Measurements from ENCODE around the gene FIBCD1.

FIBCD1 gene

DNA sequence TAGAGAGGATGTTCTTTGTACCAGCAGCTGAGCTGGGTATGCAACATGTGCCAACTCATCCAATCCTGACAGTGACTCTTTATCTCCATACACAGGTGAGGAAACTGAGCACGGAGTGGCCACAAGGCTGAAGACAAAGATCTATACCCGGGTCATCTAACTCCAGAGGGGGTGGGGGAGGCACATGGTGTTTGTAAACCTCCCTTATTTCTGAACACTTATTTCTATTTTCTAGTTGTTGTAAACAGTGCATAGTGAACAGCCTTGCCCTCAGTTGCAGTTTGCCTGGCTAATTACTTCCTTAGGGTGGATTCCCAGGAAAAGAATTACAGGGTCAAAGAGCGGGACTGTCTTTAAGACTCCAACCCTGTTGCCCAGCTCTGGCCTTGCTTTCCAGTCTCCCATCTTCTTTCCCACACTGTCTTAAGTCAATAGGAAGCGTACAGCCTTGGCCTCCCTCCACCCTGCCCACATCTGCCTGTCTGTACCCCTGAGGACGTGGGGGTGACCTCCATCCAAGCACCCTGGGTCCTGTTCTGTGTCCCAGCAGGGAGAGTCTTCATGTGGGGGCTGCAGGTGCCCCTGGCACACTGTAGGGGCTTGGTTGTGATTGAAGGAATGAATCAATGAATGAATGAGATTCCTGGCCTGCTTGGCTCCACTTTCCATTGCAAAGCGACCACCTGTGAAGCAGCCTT lies 13.2 kb upstream of the FIBCD1 start:
- DNase-seq (ENCODE audit: low read depth) = no peak
- no peak for TF ChIP-seq CTCF (conservative IDR thresholded peaks at IDR 0.05; ENCODE audit: low read length)
- H3K4me3 ChIP-seq (ENCODE audit: low read length) = no peak overlapping the region

DNA sequence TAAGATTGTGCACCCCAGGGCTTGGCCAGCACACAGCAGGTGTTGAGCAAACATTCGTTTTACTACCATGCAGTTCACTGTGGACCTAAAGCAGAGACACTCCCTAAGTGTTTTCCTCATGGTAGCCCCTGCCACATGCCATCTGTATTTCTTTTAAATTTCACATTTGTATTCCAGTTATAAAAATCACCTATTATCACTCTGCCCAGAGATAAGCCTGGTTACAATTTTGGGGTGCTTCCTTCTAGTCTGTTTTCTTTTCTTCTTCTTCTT lies 10.9 kb upstream of the FIBCD1 start:
- no peak for TF ChIP-seq CTCF (conservative IDR thresholded peaks at IDR 0.05; ENCODE audit: low read length)
- DNase-seq (ENCODE audit: low read depth) = no peak
- H3K4me3 ChIP-seq (ENCODE audit: low read length) = no peak overlapping the region

GRCh38 chr9:130949188-130950038 lies 10.4 kb upstream of the FIBCD1 start:
- DNase-seq (ENCODE audit: low read depth) = no peak
- no peak for TF ChIP-seq CTCF (conservative IDR thresholded peaks at IDR 0.05; ENCODE audit: low read length)
- no peak overlapping the region for H3K4me3 ChIP-seq (ENCODE audit: low read length)

DNA sequence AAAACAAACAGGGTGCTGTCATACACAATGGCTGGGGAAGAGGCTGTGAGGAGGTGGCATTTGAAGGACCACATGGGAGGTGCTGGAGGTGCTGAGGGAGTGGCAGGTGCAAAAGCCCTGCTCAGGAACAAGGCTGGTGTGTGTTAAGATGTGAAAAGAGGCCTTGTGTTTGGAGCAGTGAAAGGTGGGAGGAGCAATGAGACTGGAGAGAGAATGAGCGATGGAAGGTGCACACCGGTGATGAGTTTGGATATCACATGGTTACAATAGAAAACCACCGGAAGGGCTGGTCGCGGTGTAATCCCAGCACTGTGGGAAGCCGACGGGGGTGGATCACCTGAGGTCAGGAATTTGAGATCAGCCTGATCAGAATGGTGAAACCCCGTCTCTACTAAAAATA lies 9.2 kb upstream of the FIBCD1 start:
- no peak for TF ChIP-seq CTCF (conservative IDR thresholded peaks at IDR 0.05; ENCODE audit: low read length)
- no peak overlapping the region for H3K4me3 ChIP-seq (ENCODE audit: low read length)
- no peak for DNase-seq (ENCODE audit: low read depth)

DNA sequence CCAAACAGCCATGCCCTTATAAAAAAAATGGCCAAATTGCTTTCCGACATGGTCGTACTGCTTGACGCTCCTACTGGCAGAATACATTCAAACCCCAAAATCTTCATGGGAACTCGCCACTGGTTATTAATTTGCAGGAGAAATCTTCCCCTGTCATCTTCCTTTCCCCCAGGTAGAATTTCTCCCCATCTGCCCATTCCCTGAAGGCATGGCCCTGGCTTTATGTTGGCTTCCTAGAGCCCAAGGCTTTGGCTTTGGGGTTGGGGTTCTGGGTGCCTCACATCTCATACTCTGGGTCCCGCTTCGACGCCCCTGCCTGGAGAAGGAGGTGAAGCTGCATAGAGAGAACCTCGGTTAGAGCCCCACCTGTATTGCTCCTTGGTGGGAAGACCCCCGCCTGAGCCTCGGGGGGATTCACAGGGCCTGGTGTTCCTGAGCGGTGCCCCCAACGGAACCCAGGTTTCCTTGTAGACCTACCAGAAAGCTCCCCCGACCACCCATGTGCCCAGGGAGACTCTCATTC lies 8.6 kb upstream of the FIBCD1 start:
- H3K4me3 ChIP-seq (ENCODE audit: low read length) = no peak overlapping the region
- TF ChIP-seq CTCF (conservative IDR thresholded peaks at IDR 0.05; ENCODE audit: low read length) = no peak
- DNase-seq (ENCODE audit: low read depth) = no peak

DNA sequence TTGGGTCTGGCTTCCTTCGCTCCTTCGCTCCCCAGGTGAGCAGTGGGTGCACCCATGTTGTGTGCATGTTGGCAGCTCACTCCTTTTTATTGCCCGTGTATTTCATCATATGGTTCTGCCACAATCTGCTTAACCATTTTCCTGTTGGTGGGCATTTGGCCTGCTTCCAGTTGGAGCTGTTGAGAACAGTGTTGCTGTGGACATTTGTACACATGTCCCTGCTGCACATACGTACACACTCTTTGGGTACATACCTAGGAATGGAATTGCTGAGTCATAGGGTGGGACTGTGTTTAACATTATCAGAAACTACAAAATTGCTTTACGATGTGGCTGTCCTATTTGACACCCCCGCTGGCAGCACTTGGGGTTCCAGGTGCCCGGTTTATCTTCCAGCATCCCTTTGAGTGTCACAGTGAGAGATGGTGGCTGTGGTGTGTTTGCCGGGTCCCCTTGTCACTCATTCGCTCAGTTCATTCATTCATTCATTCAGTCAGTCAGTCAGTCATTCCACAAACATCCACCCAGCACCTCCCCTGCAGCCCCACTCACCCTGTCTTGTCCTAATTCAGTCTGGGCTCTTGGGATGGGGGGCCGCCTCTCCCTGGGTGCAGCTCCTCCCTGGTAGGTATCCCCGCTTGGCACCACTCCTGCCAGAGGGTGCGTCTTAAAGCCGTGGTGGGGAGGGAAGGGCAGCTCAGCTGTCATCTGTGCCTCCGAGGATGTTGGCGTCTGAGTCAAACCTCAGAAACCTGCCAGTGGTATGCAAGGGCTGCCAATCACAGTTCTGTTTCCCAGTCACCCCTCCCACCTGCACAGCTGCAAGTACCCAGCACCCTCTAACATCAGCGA lies 7.9 kb upstream of the FIBCD1 start:
- TF ChIP-seq CTCF (conservative IDR thresholded peaks at IDR 0.05; ENCODE audit: low read length) = no peak
- no peak overlapping the region for H3K4me3 ChIP-seq (ENCODE audit: low read length)
- DNase-seq (ENCODE audit: low read depth) = no peak
